ENCODE data around the gene CHMP4B. TPM values are rescaled to one million over a fixed set of nuclear protein-coding genes. Genes with fewer than 3 reads are reported as not detected.

Gene CHMP4B
- polyA plus RNA-seq, 4 donors, result 112 to 218 (median 173) TPM

DNA sequence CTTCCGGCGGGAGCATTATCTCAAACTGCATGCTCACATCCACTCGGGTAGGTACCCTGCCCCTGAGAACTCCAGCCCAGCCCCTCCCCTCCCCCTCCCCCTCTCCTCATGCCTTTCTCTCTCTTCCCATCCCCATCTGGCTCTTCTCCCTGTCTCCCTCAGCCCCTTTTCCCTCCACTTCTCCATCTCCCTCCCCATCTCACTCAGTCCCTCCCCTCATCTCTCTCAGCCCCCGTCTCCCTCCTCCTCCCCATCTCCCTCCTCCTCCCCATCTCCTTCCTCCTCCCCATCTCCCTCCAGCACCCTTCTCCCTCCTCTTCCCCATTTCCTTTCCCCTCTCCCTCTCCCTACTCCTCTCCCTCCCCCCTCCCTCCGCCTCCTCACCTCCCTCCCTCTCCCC lies 27.3 kb upstream of the CHMP4B start:
- no peaks in the 10 kb centered on the region for H3K9me3 ChIP-seq (ENCODE audit: control insufficient read depth in 2 of 2, insufficient read depth in 1 of 2, low read depth in 1 of 2, low read length in 1 of 2)
- 73 to 79% (median 75%) methylated on average over 5 of the region's 5 CpGs for WGBS, 3 donors
- peaks cover 0 to 11% (median 0%) of the 10 kb centered on the region in 3 donors for H3K36me3 ChIP-seq (ENCODE audit: control insufficient read depth in 3 of 3, insufficient read depth in 2 of 3, low read depth in 1 of 3, low read length in 3 of 3)
- H3K4me1 ChIP-seq (ENCODE audit: control insufficient read depth in 3 of 3, insufficient read depth in 2 of 3, low read depth in 1 of 3, low read length in 2 of 3), result peaks cover 0 to 5% (median 0%) of the 10 kb centered on the region in 3 donors
- no peak overlapping the region for H3K27ac ChIP-seq (ENCODE audit: low read depth in 1 of 3, low read length in 2 of 3)
- no peaks in the 10 kb centered on the region for H3K27me3 ChIP-seq (ENCODE audit: control insufficient read depth in 3 of 3, insufficient read depth in 3 of 3, low read length in 3 of 3)
- FAIRE-seq (no peak), DNase-seq (no peak)
- H3K4me3 ChIP-seq (ENCODE audit: low read depth in 1 of 3, low read length in 3 of 3), result no peak overlapping the region

DNA sequence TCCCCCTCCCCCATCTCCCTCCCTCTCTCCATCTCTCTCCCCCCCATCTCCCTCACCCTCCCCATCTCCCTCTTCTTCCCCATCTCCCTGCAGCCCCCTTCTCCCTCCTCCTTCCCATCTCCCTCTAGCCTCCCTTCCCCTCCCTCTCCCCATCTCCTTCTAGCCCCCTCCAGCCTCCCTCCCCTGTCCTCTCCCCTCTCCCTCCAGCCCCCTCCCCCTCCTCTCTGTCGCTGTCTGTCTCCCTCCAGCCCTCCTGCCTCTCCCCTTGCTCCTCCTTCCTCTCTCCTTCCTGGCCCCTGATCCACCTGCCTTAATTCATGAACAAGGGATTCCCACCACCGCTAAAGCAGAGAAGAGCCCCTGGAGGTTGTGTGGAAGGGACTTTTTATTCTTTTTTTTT lies 26.9 kb upstream of the CHMP4B start:
- DNase-seq (no peak), FAIRE-seq (no peak)
- H3K4me3 ChIP-seq (ENCODE audit: low read depth in 1 of 3, low read length in 3 of 3), result no peak overlapping the region
- H3K27ac ChIP-seq (ENCODE audit: low read depth in 1 of 3, low read length in 2 of 3), result no peak overlapping the region
- H3K36me3 ChIP-seq (ENCODE audit: control insufficient read depth in 3 of 3, insufficient read depth in 2 of 3, low read depth in 1 of 3, low read length in 3 of 3), result peaks cover 0 to 13% (median 0%) of the 10 kb centered on the region in 3 donors
- peaks cover 0 to 5% (median 2%) of the 10 kb centered on the region in 3 donors for H3K4me1 ChIP-seq (ENCODE audit: control insufficient read depth in 3 of 3, insufficient read depth in 2 of 3, low read depth in 1 of 3, low read length in 2 of 3)
- no peaks in the 10 kb centered on the region for H3K27me3 ChIP-seq (ENCODE audit: control insufficient read depth in 3 of 3, insufficient read depth in 3 of 3, low read length in 3 of 3)
- WGBS, 3 donors, result 89 to 100% (median 93%) methylated on average over 2 of the region's 2 CpGs
- no peaks in the 10 kb centered on the region for H3K9me3 ChIP-seq (ENCODE audit: control insufficient read depth in 2 of 2, insufficient read depth in 1 of 2, low read depth in 1 of 2, low read length in 1 of 2)

DNA sequence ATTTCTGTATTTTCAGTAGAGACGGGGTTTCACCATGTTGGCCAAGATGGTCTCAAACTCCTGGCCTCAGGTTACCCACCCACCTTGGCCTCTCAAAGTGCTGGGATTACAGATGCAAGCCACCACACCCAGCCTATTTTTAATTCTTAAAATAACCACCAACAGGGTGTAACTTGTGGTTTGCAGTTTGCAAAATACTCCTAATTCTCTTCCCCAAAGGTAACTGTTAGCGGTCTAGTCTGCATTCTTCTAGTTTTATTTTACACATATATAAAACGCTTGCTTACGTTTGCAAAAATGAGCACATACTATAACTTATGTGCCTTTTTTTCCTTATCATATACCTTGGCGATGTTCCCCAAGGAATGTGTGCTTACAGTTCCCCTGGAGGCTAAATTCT lies 25.6 kb upstream of the CHMP4B start:
- no peak overlapping the region for H3K4me3 ChIP-seq (ENCODE audit: low read depth in 1 of 3, low read length in 3 of 3)
- H3K4me1 ChIP-seq (ENCODE audit: control insufficient read depth in 3 of 3, insufficient read depth in 2 of 3, low read depth in 1 of 3, low read length in 2 of 3), result peaks cover 0 to 15% (median 5%) of the 10 kb centered on the region in 3 donors
- H3K27me3 ChIP-seq (ENCODE audit: control insufficient read depth in 3 of 3, insufficient read depth in 3 of 3, low read length in 3 of 3), result no peaks in the 10 kb centered on the region
- peaks cover 0 to 15% (median 0%) of the 10 kb centered on the region in 3 donors for H3K36me3 ChIP-seq (ENCODE audit: control insufficient read depth in 3 of 3, insufficient read depth in 2 of 3, low read depth in 1 of 3, low read length in 3 of 3)
- DNase-seq, result no peak
- 73 to 90% (median 89%) methylated on average over 5 of the region's 5 CpGs for WGBS, 3 donors
- no peak overlapping the region for H3K27ac ChIP-seq (ENCODE audit: low read depth in 1 of 3, low read length in 2 of 3)
- H3K9me3 ChIP-seq (ENCODE audit: control insufficient read depth in 2 of 2, insufficient read depth in 1 of 2, low read depth in 1 of 2, low read length in 1 of 2), result no peaks in the 10 kb centered on the region
- no peak for FAIRE-seq

DNA sequence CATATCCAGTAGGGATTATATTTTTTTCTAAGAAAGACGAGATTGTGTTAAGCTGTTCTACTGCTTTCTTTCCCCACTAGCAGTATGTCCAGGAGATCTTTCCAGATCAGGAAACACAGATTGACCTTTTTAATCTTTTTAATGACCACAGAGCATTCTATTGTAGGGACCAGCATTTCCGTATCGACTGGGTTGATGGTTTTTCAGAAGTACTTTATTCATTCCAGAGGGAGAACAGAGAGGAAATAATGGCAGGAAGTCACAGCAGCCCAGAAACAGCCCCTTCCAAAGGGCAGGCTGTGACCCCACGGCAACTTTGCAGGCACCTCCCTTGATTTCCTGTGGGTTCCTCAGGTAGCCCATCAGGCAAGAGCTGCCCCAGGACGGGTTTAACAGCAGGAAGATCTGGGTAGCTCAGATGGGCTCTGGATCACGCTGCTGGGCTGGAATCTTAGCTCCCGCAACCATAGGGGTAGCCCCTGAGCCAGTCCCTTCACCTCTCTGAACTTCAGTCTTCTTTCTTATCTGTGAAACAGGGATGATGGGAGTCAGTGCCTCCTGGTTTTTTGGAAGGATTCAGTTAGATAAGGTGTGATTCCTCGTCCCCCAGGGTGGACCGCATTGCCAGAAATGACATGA lies 23.8 kb upstream of the CHMP4B start:
- no peak for FAIRE-seq
- WGBS, 3 donors, result 65 to 77% (median 67%) methylated on average over 9 of the region's 9 CpGs
- peak overlapping the region in 2 of 3 donors; percentile 35 to 66 for H3K27ac ChIP-seq (ENCODE audit: low read depth in 1 of 3, low read length in 2 of 3)

DNA sequence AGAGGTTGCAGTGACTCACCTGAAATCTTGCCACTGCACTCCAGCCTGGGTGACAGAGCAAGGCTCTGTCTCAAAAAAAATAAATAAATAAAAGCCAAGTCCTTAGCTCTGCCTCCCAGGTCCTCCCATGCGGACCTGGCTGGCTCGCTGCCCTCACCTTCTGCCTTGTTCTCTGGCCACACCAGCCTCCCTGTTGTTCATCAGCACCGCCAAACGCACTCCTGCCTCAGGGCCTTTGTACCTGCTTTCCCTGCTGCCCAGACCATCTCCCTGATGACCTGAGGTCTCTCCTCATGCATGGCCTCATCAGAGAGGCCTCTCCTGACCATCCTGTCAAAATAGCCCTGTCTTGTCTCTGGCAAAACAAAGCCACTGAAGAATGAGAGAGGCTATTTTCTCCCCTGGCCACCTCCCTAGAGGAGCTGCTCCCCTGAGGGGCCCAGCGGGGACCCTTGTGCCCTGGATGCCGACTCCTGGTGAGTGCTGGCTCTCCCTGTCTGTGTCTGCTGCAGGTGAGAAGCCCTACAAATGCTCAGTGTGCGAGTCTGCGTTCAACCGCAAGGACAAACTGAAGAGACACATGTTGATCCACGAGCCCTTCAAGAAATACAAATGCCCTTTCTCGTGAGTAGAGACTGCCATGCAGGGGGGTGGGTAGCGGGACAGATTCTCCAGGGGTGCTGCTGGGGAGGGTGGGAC lies 22.6 kb upstream of the CHMP4B start:
- no peaks in the 10 kb centered on the region for H3K9me3 ChIP-seq (ENCODE audit: control insufficient read depth in 2 of 2, insufficient read depth in 1 of 2, low read depth in 1 of 2, low read length in 1 of 2)
- H3K4me1 ChIP-seq (ENCODE audit: control insufficient read depth in 3 of 3, insufficient read depth in 2 of 3, low read depth in 1 of 3, low read length in 2 of 3), result peaks cover 0 to 16% (median 5%) of the 10 kb centered on the region in 3 donors
- peaks cover 0 to 15% (median 0%) of the 10 kb centered on the region in 3 donors for H3K36me3 ChIP-seq (ENCODE audit: control insufficient read depth in 3 of 3, insufficient read depth in 2 of 3, low read depth in 1 of 3, low read length in 3 of 3)
- H3K27ac ChIP-seq (ENCODE audit: low read depth in 1 of 3, low read length in 2 of 3), result peak overlapping the region in 2 of 3 donors; percentile 11 to 91
- H3K27me3 ChIP-seq (ENCODE audit: control insufficient read depth in 3 of 3, insufficient read depth in 3 of 3, low read length in 3 of 3), result no peaks in the 10 kb centered on the region
- DNase-seq, result peak in 1 of 2 donors; percentile 21
- no peak for FAIRE-seq
- H3K4me3 ChIP-seq (ENCODE audit: low read depth in 1 of 3, low read length in 3 of 3), result no peak overlapping the region
- 85 to 92% (median 86%) methylated on average over 12 of the region's 12 CpGs for WGBS, 3 donors

More for the DNA sequence above, 23.8 kb upstream of the CHMP4B start:
- DNase-seq, result no peak
- H3K36me3 ChIP-seq (ENCODE audit: control insufficient read depth in 3 of 3, insufficient read depth in 2 of 3, low read depth in 1 of 3, low read length in 3 of 3), result peaks cover 0 to 15% (median 0%) of the 10 kb centered on the region in 3 donors
- no peak overlapping the region for H3K4me3 ChIP-seq (ENCODE audit: low read depth in 1 of 3, low read length in 3 of 3)
- peaks cover 0 to 16% (median 5%) of the 10 kb centered on the region in 3 donors for H3K4me1 ChIP-seq (ENCODE audit: control insufficient read depth in 3 of 3, insufficient read depth in 2 of 3, low read depth in 1 of 3, low read length in 2 of 3)
- no peaks in the 10 kb centered on the region for H3K27me3 ChIP-seq (ENCODE audit: control insufficient read depth in 3 of 3, insufficient read depth in 3 of 3, low read length in 3 of 3)
- H3K9me3 ChIP-seq (ENCODE audit: control insufficient read depth in 2 of 2, insufficient read depth in 1 of 2, low read depth in 1 of 2, low read length in 1 of 2), result no peaks in the 10 kb centered on the region

DNA sequence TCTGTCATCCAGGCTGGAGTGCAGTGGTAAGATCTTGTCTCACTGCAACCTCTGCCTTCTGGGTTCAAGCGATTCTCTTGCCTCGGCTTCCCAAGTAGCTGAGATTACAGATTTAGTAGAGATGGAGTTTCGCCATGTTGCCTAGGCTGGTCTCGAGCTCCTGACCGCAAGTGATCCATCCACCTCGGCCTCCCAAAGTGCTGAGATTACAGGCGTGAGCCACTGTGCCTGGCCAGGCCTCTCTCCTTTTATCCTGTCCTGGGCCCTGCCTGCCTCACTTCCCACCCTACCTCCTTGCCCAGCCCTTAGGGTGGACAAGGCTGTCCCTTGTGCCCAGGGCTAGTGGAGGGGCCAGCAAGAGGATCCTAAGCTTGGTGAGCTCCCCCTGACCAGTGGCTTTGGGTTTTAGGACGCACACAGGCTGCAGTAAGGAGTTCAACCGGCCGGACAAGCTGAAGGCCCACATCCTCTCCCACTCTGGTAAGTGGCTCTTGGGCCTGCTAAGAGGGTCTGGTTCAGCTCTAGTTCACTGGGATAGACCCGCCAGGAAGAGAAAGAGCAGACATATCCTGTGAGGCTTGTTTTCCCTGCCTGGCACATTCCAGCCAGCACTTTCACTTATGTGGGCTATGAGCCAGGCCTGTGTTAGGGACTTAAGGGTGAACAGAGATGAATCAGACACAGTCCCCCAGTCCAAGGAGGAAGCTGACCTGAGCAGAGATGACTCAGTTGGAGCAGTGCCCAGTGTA lies 21.9 kb upstream of the CHMP4B start:
- H3K9me3 ChIP-seq (ENCODE audit: control insufficient read depth in 2 of 2, insufficient read depth in 1 of 2, low read depth in 1 of 2, low read length in 1 of 2), result no peaks in the 10 kb centered on the region
- H3K36me3 ChIP-seq (ENCODE audit: control insufficient read depth in 3 of 3, insufficient read depth in 2 of 3, low read depth in 1 of 3, low read length in 3 of 3), result peaks cover 0 to 15% (median 0%) of the 10 kb centered on the region in 3 donors
- H3K27ac ChIP-seq (ENCODE audit: low read depth in 1 of 3, low read length in 2 of 3), result peak overlapping the region; percentile 36 to 97 (median 91)
- no peak overlapping the region for H3K4me3 ChIP-seq (ENCODE audit: low read depth in 1 of 3, low read length in 3 of 3)
- DNase-seq (peak; percentile 89 to 100), FAIRE-seq (no peak)
- whole genome bisulfite sequencing, 3 donors, result 54 to 78% (median 76%) methylated on average over 11 of the region's 11 CpGs
- peaks cover 0 to 16% (median 5%) of the 10 kb centered on the region in 3 donors for H3K4me1 ChIP-seq (ENCODE audit: control insufficient read depth in 3 of 3, insufficient read depth in 2 of 3, low read depth in 1 of 3, low read length in 2 of 3)
- no peaks in the 10 kb centered on the region for H3K27me3 ChIP-seq (ENCODE audit: control insufficient read depth in 3 of 3, insufficient read depth in 3 of 3, low read length in 3 of 3)

DNA sequence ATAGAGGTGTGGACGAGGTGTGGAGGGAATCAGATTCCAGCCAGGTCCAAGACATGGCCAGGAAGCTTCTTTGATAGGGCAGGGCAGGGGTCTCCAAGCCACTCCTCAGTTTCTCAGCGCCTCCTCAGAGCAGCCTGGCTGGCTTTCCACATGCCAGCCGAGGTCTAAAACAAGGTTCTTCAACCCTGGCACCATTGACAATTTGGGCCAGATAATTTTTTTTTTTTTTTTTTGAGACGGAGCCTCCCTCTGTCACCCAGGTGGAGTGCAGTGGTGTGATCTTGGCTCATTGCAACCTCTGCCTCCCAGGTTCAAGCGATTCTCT lies 21.3 kb upstream of the CHMP4B start:
- Histone ChIP-seq H3K27ac (ENCODE audit: low read depth in 1 of 3, low read length in 2 of 3) (peak overlapping the region in 2 of 3 donors; percentile 91 to 97), H3K4me3 (ENCODE audit: low read depth in 1 of 3, low read length in 3 of 3) (no peak overlapping the region), H3K9me3 (ENCODE audit: control insufficient read depth in 2 of 2, insufficient read depth in 1 of 2, low read depth in 1 of 2, low read length in 1 of 2) (no peaks in the 10 kb centered on the region), H3K4me1 (ENCODE audit: control insufficient read depth in 3 of 3, insufficient read depth in 2 of 3, low read depth in 1 of 3, low read length in 2 of 3) (peaks cover 0 to 16% (median 5%) of the 10 kb centered on the region in 3 donors), H3K36me3 (ENCODE audit: control insufficient read depth in 3 of 3, insufficient read depth in 2 of 3, low read depth in 1 of 3, low read length in 3 of 3) (peaks cover 0 to 15% (median 0%) of the 10 kb centered on the region in 3 donors), H3K27me3 (ENCODE audit: control insufficient read depth in 3 of 3, insufficient read depth in 3 of 3, low read length in 3 of 3) (no peaks in the 10 kb centered on the region)
- no peak for FAIRE-seq
- WGBS, 3 donors, result 8 to 58% (median 45%) methylated on average over 5 of the region's 5 CpGs
- DNase-seq, result no peak

DNA sequence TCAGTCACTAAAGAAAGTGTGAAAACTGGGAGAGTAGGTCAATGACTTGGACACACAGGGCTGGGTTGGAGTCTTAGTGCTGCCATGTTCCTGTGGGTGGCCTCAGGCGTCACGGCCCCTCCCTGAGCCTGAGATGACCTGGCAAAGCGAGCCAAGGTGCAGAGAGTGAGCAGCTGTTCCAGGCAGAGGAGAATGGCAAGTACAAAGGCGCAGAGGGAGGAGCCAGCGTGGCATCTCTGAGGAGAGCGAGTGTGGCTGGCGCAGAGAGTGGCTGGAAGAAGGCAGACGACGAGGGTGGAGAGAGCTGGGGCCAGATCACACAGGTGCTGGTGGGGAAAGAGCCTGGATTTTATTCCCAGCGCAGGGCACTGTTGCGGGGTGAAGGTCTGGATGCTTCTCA lies 20.6 kb upstream of the CHMP4B start:
- DNase-seq, result peak in 1 of 2 donors; percentile 98
- H3K9me3 ChIP-seq (ENCODE audit: control insufficient read depth in 2 of 2, insufficient read depth in 1 of 2, low read depth in 1 of 2, low read length in 1 of 2), result no peaks in the 10 kb centered on the region
- WGBS, 3 donors, result 19 to 60% (median 31%) methylated on average over 11 of the region's 11 CpGs
- H3K4me3 ChIP-seq (ENCODE audit: low read depth in 1 of 3, low read length in 3 of 3), result no peak overlapping the region
- peaks cover 0 to 15% (median 0%) of the 10 kb centered on the region in 3 donors for H3K36me3 ChIP-seq (ENCODE audit: control insufficient read depth in 3 of 3, insufficient read depth in 2 of 3, low read depth in 1 of 3, low read length in 3 of 3)
- peak overlapping the region in 2 of 3 donors; percentile 91 to 97 for H3K27ac ChIP-seq (ENCODE audit: low read depth in 1 of 3, low read length in 2 of 3)
- H3K27me3 ChIP-seq (ENCODE audit: control insufficient read depth in 3 of 3, insufficient read depth in 3 of 3, low read length in 3 of 3), result no peaks in the 10 kb centered on the region
- peaks cover 0 to 16% (median 5%) of the 10 kb centered on the region in 3 donors for H3K4me1 ChIP-seq (ENCODE audit: control insufficient read depth in 3 of 3, insufficient read depth in 2 of 3, low read depth in 1 of 3, low read length in 2 of 3)
- FAIRE-seq, result no peak

Measured in small intestine (tissue), 7 donors.